Activated CD4-positive, alpha-beta T cell treated with anti-CD3 and anti-CD28 coated beads for 36 hours (primary cell): ENCODE results near the gene ASB13. TPM values are rescaled to one million over a fixed set of nuclear protein-coding genes. Genes with fewer than 3 reads are reported as not detected.

ENCODE experiments used
- ATAC-seq: fragments of 200-7000 bp; cut with Tn5 transposase; one replicate; pipeline ENCODE4 v1.10.0; 2021; ENCODE audit warnings: mild to moderate bottlenecking, moderate library complexity
- CTCF ChIA-PET: fragments of 350-600 bp; sonication (Branson Sonifier 250); formaldehyde crosslinking; loops from one replicate; lab custom pipeline; 2021; ENCODE audit warnings: antibody characterized with exemption; lab: Charles Lee
- POLR2A ChIA-PET: fragments of 350-600 bp; sonication (Branson Sonifier 250); formaldehyde crosslinking; loops from one replicate; lab custom pipeline; 2021; ENCODE audit warnings: antibody characterized with exemption, inconsistent platforms; lab: Charles Lee
- DNase-seq: peaks from one replicate; pipeline ENCODE4 v3.0.0-alpha.2; 2020
- H3K27ac Mint-ChIP-seq: one replicate; pipeline ENCODE4 v1.8.0; 2021; ENCODE audit warnings: mixed read lengths
- H3K27me3 Mint-ChIP-seq: one replicate; pipeline ENCODE4 v1.8.0; 2021; ENCODE audit warnings: mixed read lengths
- H3K36me3 Mint-ChIP-seq: one replicate; pipeline ENCODE4 v1.8.0; 2021; ENCODE audit warnings: low read depth, mixed read lengths
- H3K4me1 Mint-ChIP-seq: one replicate; pipeline ENCODE4 v1.8.0; 2021; ENCODE audit warnings: mixed read lengths
- H3K4me3 Mint-ChIP-seq: one replicate; pipeline ENCODE4 v1.8.0; 2021; ENCODE audit warnings: mild to moderate bottlenecking, moderate library complexity, mixed read lengths
- H3K9me3 Mint-ChIP-seq: one replicate; pipeline ENCODE4 v1.8.0; 2021; ENCODE audit warnings: low read depth, mixed read lengths
- intact Hi-C, 2 experiments: fragments of 100-400 bp; cut with DNase I in 1 of 2; cut with micrococcal nuclease in 1 of 2; formaldehyde crosslinking; loops; one replicate each; pipeline versions ENCODE4 v1.14.2 to v1.15.1; 2022 to 2024; cut with DNase I, micrococcal nuclease
- total RNA-seq, 2 experiments: library from RNA; stranded (reverse); gene quantifications; one replicate each; pipeline ENCODE4 v1.2.3, GENCODE V29; 2021

The ASB13 gene
- total RNA-seq, 2 experiments from 2014 or later, result 6.4 to 9.8 TPM

GRCh38 chr10:5615316-5615715 is 51.1 kb downstream of the ASB13 start:
- DNase-seq (no peak), ATAC-seq (no peak)
- CTCF ChIA-PET, result interaction anchor here (0.5 to 3.0 kb wide), 5 partner anchors 8 to 68 kb away, joined by 3 to 14 read pairs (median 4); no protein-coding TSS in a partner anchor
- Mint-ChIP-seq H3K9me3 (no peaks in the 10 kb centered on the region), H3K4me1 (no peaks in the 10 kb centered on the region), H3K4me3 (no peak overlapping the region), H3K27ac (no peak overlapping the region), H3K27me3 (no peaks in the 10 kb centered on the region), H3K36me3 (no peaks in the 10 kb centered on the region)
- POLR2A ChIA-PET, result no interaction called here
- intact Hi-C loops, result no loop called here

- Mint-ChIP-seq H3K9me3 (no peaks in the 10 kb centered on the region), H3K27ac (no peak overlapping the region), H3K36me3 (no peaks in the 10 kb centered on the region), H3K4me3 (no peak overlapping the region), H3K4me1 (no peaks in the 10 kb centered on the region), H3K27me3 (no peaks in the 10 kb centered on the region)
- ATAC-seq (no peak), DNase-seq (no peak)
- POLR2A ChIA-PET, result no interaction called here
- intact Hi-C loops, result no loop called here
- CTCF ChIA-PET, result interaction anchor here (1.1 to 2.6 kb wide), 2 partner anchors 8 to 15 kb away, joined by 3 to 8 read pairs; no protein-coding TSS in a partner anchor
Measured at GRCh38 chr10:5614155-5614721, 52.2 kb downstream of the ASB13 start.

- DNase-seq, result no peak
- CTCF ChIA-PET, result interaction anchor here (1.1 to 2.6 kb wide), 2 partner anchors 9 to 16 kb away, joined by 3 to 8 read pairs; no protein-coding TSS in a partner anchor
- Mint-ChIP-seq H3K27me3 (no peaks in the 10 kb centered on the region), H3K27ac (no peak overlapping the region), H3K9me3 (no peaks in the 10 kb centered on the region), H3K4me1 (no peaks in the 10 kb centered on the region), H3K4me3 (no peak overlapping the region), H3K36me3 (no peaks in the 10 kb centered on the region)
- intact Hi-C loops, result no loop called here
- POLR2A ChIA-PET, result no interaction called here
- no peak for ATAC-seq
Measured at GRCh38 chr10:5613481-5614154, 52.8 kb downstream of the ASB13 start.

GRCh38 chr10:5611899-5612680 is 54.3 kb downstream of the ASB13 start:
- no peaks in the 10 kb centered on the region for H3K36me3 Mint-ChIP-seq
- DNase-seq, result no peak
- ChIA-PET CTCF (interaction anchor here (2.6 kb wide), 1 partner anchor 11 kb away, joined by 8 read pairs; no protein-coding TSS in a partner anchor), POLR2A (no interaction called here)
- H3K4me1 Mint-ChIP-seq, result no peaks in the 10 kb centered on the region
- no peaks in the 10 kb centered on the region for H3K9me3 Mint-ChIP-seq
- H3K27me3 Mint-ChIP-seq, result peaks cover 2% of the 10 kb centered on the region
- intact Hi-C loops, result no loop called here
- H3K4me3 Mint-ChIP-seq, result no peak overlapping the region
- no peak for ATAC-seq
- H3K27ac Mint-ChIP-seq, result no peak overlapping the region

GRCh38 chr10:5609952-5610616 is 56.3 kb downstream of the ASB13 start:
- ChIA-PET POLR2A (no interaction called here), CTCF (no interaction called here)
- no peaks in the 10 kb centered on the region for H3K9me3 Mint-ChIP-seq
- DNase-seq, result no peak
- ATAC-seq, result no peak
- no peak overlapping the region for H3K27ac Mint-ChIP-seq
- no peaks in the 10 kb centered on the region for H3K36me3 Mint-ChIP-seq
- peaks cover 2% of the 10 kb centered on the region for H3K27me3 Mint-ChIP-seq
- H3K4me1 Mint-ChIP-seq, result no peaks in the 10 kb centered on the region
- no peak overlapping the region for H3K4me3 Mint-ChIP-seq
- intact Hi-C loops, result no loop called here

DNA sequence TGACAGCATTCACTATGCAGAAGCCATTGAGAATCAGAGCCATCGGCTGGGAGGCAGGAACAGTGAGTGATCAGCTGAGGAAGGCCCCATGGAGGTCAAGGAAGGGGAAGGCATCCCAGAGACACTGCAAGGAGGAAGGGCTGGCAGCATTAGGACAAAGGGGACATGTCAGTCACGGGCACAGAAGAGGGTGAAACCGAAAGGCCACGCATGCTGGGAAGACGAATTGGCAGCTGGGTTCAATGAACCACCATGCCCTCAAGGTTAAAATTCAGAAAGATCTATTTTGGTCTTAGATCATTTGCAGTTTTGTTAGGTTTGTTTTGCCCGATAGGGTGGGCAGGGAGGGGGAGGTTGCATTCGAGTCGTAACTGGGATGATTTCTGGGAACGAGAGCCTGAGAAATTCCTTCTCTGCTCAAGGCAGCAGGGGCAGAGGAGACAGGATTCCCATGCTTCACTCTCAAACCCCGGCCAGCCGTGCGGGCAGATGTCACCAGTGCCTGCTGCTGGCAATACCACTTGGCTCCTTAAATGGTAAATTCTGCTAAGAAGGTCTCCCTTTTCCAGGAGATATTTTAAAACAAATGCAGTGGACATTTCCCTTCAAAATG is 57.7 kb downstream of the ASB13 start:
- H3K9me3 Mint-ChIP-seq, result no peaks in the 10 kb centered on the region
- no peak overlapping the region for H3K4me3 Mint-ChIP-seq
- DNase-seq (no peak), ATAC-seq (no peak)
- ChIA-PET CTCF (no interaction called here), POLR2A (no interaction called here)
- intact Hi-C loops, result no loop called here
- peaks cover 2% of the 10 kb centered on the region for H3K27me3 Mint-ChIP-seq
- no peaks in the 10 kb centered on the region for H3K4me1 Mint-ChIP-seq
- H3K27ac Mint-ChIP-seq, result no peak overlapping the region
- H3K36me3 Mint-ChIP-seq, result no peaks in the 10 kb centered on the region

DNA sequence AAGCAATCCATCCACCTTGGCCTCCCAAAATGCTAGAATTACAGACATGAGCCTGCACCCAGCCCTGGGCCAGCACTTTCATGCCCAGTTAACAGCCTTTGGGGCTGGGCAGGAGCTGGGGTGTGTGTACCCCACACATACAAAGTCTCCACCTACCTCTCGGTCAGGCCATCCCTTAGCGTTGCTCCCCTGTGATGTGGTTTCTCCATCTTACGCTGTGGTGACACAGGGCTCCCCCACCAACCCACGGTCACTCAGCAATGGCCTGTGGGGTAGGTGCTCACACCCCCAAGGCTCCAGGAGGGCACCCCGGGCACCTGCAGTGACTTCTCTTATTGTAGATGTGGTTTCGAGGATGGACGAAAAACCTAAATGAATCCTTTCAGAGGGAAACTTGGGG is 58.8 kb downstream of the ASB13 start:
- peaks cover 2% of the 10 kb centered on the region for H3K27me3 Mint-ChIP-seq
- CTCF ChIA-PET, result interaction anchor here (0.6 kb wide), 1 partner anchor 1976 kb away, joined by 3 read pairs; no protein-coding TSS in a partner anchor
- H3K4me1 Mint-ChIP-seq, result no peaks in the 10 kb centered on the region
- H3K36me3 Mint-ChIP-seq, result no peaks in the 10 kb centered on the region
- POLR2A ChIA-PET, result no interaction called here
- intact Hi-C loops, result no loop called here
- H3K27ac Mint-ChIP-seq, result no peak overlapping the region
- H3K4me3 Mint-ChIP-seq, result no peak overlapping the region
- DNase-seq (no peak), ATAC-seq (no peak)
- H3K9me3 Mint-ChIP-seq, result no peaks in the 10 kb centered on the region

DNA sequence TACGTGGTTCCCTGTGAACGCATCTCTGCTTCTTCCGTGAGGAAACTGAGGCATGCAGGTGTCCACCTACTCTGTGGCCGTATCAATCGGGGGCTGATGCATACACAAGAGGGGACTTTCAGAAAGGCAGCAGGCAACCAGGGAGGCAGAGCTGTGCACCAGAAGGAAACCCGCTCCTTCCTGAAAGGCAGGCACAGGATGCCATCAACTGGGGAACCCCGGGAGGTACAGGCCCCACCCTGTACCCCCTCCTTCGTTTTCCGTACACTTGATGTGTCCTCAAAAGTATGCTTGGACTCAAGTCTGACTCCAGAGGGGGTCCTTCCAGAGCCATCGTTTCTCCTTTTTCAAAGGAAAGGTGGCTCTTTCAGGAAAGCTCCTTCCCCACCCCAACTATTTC is 59.5 kb downstream of the ASB13 start:
- ChIA-PET CTCF (interaction anchor here (0.6 kb wide), 2 partner anchors 9 to 1975 kb away, joined by 3 read pairs; no protein-coding TSS in a partner anchor), POLR2A (no interaction called here)
- DNase-seq (peak; percentile 21), ATAC-seq (no peak)
- Mint-ChIP-seq H3K27ac (no peak overlapping the region), H3K4me3 (no peak overlapping the region), H3K36me3 (no peaks in the 10 kb centered on the region), H3K27me3 (peaks cover 2% of the 10 kb centered on the region), H3K4me1 (no peaks in the 10 kb centered on the region), H3K9me3 (no peaks in the 10 kb centered on the region)
- intact Hi-C loops, result no loop called here

DNA sequence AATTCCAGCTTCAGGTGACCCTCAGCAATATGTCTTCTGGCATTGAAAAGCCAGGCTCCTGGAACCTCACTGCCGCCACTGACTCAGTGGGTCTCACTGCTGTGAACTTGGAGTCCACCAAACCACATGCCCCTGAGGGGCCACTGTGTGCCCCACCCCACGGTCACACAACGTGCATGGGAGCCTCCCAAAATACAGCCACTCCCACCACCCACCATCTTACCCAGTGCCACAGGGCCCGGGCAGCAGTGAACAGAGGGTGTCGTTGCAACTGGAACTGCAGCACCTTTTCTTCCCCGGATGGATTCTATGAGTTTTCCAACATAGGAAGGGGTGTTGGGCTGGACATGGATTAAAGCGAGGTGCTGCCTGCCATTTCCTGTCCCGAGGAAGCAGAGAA is 60.1 kb downstream of the ASB13 start:
- no peaks in the 10 kb centered on the region for H3K9me3 Mint-ChIP-seq
- H3K27me3 Mint-ChIP-seq, result peaks cover 2% of the 10 kb centered on the region
- no peak overlapping the region for H3K4me3 Mint-ChIP-seq
- H3K27ac Mint-ChIP-seq, result no peak overlapping the region
- ChIA-PET POLR2A (no interaction called here), CTCF (no interaction called here)
- H3K4me1 Mint-ChIP-seq, result no peaks in the 10 kb centered on the region
- DNase-seq, result no peak
- intact Hi-C loops, result no loop called here
- H3K36me3 Mint-ChIP-seq, result no peaks in the 10 kb centered on the region
- no peak for ATAC-seq

DNA sequence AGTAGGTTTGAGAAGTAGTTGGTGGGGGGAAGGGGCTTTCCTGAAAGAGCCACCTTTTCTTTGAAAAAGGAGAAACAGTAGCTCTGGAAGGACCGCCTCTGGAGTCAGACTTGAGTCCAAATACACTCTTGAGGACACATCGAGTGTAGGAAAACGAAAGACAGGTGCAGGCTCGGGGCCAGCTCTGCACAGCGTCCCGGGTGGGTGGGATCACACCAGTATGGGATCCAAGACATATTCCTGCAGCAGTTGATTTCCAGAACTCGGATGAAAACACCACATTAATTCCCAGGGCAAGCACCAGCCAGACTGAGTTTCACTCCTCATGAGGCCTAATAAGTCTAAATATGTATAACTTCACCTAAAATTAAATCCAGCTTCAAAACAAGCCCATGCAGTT is 61.4 kb downstream of the ASB13 start:
- H3K9me3 Mint-ChIP-seq, result no peaks in the 10 kb centered on the region
- CTCF ChIA-PET, result interaction anchor here (0.9 to 1.6 kb wide), 2 partner anchors 18 to 162 kb away, joined by 3 read pairs; no protein-coding TSS in a partner anchor
- no peaks in the 10 kb centered on the region for H3K4me1 Mint-ChIP-seq
- intact Hi-C loops, result no loop called here
- no peaks in the 10 kb centered on the region for H3K36me3 Mint-ChIP-seq
- ATAC-seq, result no peak
- no peak overlapping the region for H3K4me3 Mint-ChIP-seq
- no peak overlapping the region for H3K27ac Mint-ChIP-seq
- POLR2A ChIA-PET, result interaction anchor here (0.5 kb wide), 1 partner anchor 92 kb away, joined by 6 read pairs; no protein-coding TSS in a partner anchor
- DNase-seq, result no peak
- peaks cover 2% of the 10 kb centered on the region for H3K27me3 Mint-ChIP-seq
